GM21515 (cell line): ENCODE measurements around the gene MED14.

ENCODE experiments used
- ATAC-seq: cut with Tn5 transposase; IDR thresholded peaks from one replicate; pipeline ENCODE4 v1.9.1; 2021; ENCODE audit not compliant: unreplicated experiment

Gene MED14

GRCh38 chrX:40663880-40664630 lies 71.3 kb downstream of the MED14 start:
- ATAC-seq = no peak

DNA sequence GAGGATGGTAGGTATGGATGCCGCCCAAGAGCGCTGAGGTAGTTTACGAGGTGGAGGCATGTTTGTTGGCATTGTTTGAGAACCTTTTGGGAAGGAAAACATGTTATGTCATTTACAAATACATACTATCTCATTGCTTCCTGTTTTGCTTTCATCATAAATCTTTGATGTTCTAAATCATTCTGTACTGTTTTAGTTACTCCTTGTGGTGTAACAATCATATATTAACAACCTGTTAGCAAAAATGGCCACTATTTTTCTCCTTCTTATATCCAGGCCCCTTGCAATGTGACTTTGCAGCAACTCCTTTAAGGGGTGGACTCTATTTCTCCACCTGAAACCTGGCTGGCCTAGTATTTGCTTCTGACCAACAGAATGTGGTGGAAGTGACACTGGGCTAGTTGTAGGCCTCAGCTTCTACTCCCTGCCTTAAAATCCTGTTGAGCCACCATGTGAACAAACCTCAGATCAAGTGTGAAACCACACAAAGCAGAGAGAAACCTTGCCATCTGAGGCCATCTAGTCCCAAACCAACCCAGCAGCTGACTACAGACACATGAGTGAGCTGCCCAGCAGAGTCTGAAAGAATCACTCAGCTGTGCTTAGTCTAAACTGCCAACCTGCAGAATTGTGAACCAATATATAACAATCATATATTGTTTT lies 72.1 kb downstream of the MED14 start:
- no peak for ATAC-seq

DNA sequence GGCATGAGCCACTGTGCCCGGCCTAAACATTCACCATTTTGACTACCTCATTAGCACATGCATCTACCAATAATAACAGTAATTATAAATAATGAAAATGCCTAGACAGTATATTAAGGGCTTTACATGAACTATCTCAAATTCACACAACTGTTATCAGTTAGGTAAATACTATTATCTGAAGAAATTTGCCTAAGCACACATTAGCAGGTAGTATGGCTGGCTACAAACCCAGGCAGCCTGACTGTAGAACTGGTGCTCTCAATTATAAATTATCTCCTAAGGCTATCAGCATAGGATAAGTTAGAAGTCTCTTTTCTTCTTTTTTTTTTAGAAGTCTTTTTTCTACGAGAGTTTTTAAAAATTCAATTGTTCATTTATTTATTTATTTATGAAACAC lies 73.9 kb downstream of the MED14 start:
- no peak for ATAC-seq

- ATAC-seq = no peak
Observed at GRCh38 chrX:40660381-40660780, 75.0 kb downstream of the MED14 start.

DNA sequence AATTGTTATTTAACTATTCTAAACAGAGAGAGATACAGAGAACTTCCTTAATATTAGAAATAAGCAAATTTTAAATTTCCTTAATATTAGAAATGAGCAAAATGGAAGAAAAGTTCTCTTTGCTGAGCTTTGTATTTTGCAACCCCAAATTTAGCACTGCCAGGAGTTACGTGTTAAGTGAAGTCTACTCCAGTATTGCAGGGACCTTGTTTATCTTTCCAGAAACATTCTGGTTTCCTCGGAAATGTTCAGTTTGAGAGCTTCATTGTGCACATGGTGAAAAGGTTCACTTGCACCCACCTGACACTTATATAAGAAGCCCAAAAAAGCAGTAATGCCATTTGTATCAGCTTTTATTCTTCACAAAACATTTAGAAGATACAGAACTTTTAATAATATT lies 81.8 kb downstream of the MED14 start:
- ATAC-seq = no peak

DNA sequence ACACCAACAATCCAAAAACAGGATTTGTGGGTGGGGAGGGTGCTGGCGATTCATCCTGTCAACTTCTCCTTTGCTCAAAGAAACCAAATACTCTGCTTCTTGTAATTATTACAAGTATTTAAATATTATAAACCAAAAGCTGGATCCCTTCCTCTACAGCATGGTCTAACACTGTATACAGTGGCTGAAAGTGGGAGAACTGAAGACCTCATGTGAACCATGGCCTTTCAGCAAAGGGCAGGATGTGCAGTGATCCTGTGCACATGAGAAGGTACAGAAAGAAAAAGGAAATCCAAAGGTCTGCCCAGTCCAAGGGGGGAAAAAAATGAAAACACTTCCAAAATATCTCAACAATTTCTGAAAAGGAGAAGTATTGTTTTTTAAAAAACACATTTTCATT lies 82.7 kb downstream of the MED14 start:
- ATAC-seq = no peak

GRCh38 chrX:40651620-40652223 lies 83.6 kb downstream of the MED14 start:
- ATAC-seq = no peak

DNA sequence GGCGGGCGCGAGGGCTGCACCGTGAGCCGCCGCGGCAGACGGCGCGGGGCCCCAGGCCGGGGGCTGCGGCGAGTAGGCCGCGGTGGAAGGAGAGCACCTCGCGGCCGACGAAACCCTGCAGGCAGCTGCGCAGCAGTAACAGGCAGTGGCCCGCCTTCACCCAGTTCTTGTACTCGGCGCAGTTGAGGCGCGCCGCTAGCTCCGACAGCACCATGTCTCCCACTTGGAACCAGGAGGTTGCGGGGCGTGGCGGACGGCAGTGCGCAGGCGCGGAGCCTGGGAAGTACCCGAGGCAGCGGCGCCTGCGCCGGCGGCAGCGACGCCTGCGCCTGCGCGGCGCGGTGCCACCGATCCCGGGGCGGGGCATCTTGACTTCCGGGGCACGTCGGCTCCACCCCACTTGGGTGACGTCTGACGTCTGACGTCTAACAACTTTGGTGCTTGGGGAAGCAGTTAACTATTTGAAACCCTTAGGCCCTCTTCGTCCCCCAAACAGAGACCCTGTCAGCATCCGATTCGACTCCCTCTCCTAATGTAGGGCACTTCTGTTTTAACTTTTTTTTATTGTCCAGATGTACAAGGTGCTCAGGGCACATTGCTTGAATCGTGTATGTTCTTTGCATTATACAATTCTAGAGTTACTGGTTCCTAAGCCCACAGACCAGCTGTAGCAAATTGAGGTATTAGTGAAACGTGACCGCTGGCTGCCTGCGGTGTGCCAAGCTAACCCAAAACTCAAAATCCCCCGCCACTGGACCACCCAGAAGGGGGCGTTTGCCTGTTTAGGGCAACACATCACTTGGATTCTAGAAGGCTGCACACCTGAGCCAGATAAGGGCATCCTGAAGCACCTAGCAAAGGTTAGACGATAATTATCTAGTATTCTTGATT lies 87.8 kb downstream of the MED14 start, which contains the start of gene CXorf38:
TSS of gene CXorf38 (minus strand) at position 255 of the 891 bp plus-strand sequence. CDS start at position 214, 41 bp downstream.
- peak; percentile 72 for ATAC-seq

DNA sequence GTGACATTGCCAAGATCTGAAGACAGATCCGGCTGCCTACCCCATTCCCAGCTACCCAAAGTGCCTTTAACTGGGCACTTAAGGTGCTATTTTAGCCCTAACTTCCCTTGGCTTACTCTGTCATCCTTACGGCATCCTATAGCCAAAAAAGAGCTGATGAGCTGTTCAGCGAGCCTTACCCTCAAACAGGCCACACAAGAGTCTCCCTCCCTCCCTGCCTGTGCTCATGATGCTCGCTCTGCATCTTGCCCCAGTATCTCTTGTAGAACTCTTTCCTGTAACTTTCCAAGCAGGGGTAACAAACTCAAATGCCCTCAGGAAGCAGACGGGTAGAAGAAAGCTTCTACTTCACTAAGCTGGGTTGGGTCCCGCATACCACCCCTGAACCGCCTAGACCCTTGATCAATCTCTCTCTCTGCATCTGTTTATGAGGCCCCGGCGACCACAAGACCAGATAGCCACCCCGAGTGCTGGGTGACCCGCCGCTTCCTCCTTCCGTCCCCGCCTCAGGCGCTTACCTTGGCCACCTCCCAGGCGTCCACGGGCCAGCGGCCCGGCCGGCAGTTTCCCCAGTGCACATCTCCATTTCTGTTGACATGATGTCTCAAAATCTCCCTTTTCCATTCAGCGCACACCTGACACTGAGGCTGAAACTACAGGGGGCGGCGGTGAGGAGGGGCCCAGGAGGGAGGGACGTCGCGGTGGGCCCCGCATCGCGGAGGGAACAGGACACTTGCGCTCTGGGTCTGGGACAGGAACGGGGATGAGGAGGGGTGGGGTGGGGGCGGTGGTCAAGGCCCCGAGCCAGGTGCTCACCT lies 88.6 kb downstream of the MED14 start:
- ATAC-seq = peak; percentile 23

GRCh38 chrX:40644821-40645358 lies 90.5 kb downstream of the MED14 start:
- no peak for ATAC-seq

- no peak for ATAC-seq
Observed at GRCh38 chrX:40644176-40644575, 91.2 kb downstream of the MED14 start.

GRCh38 chrX:40637687-40638086 lies 97.7 kb downstream of the MED14 start:
- no peak for ATAC-seq

GRCh38 chrX:40632199-40632598 lies 103.1 kb downstream of the MED14 start:
- no peak for ATAC-seq

GRCh38 chrX:40628506-40628905 lies 106.8 kb downstream of the MED14 start:
- no peak for ATAC-seq

DNA sequence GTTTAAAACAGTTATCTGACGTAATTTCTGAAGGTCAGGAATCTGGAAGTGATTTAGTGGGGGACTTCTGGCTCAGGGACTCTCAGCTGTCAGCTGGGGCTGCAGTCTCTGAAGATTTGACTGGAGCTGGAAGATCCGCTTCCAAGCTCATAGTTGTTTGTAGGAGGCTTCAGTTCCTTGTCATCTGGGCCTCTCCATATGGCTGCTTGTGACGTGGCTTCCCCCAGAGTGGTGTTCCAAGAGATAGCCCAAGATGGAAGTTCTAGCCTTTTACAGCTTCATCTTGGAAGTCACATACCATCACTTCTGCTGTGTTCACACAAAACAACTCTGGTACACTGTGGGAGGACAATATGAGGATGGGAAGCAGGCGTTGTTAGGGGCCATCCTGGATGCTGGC lies 110.0 kb downstream of the MED14 start:
- ATAC-seq = no peak

- no peak for ATAC-seq
Observed at GRCh38 chrX:40623665-40624064, 111.7 kb downstream of the MED14 start.

- ATAC-seq = no peak
Observed at GRCh38 chrX:40623139-40623536, 112.2 kb downstream of the MED14 start, which contains the start of gene MPC1L. Gene MPC1L (plus strand): TSS chrX:40623428. CDS start chrX:40623566, 138 bp downstream.

GRCh38 chrX:40622479-40623138 lies 112.7 kb downstream of the MED14 start:
- no peak for ATAC-seq

- ATAC-seq = no peak
Observed at GRCh38 chrX:40617566-40617965, 117.8 kb downstream of the MED14 start.
